PFSK-1 (cell line): Measurements from ENCODE around the gene CD44.

ENCODE experiments used
- FOXP2 ChIP-seq: optimal IDR thresholded peaks from 2 replicates; pipeline ENCODE3; 2011; ENCODE audit warnings: borderline replicate concordance, control low read depth, inconsistent platforms; ENCODE audit not compliant: insufficient read depth; ENCODE audit errors: extremely low read length, extremely low read depth
- POLR2AphosphoS5 ChIP-seq: IDR thresholded peaks from 2 replicates; pipeline ENCODE4 v1.6.1; 2012; ENCODE audit warnings: low read depth, mild to moderate bottlenecking, control low read depth, low read length, moderate library complexity
- SIN3A ChIP-seq: IDR thresholded peaks from 2 replicates; pipeline ENCODE4 v1.6.1; 2012; ENCODE audit warnings: mild to moderate bottlenecking, low read length, moderate library complexity, borderline replicate concordance; ENCODE audit not compliant: insufficient read depth
- TAF1 ChIP-seq: IDR thresholded peaks from 2 replicates; pipeline ENCODE4 v1.6.1; 2012; ENCODE audit warnings: low read length, control low read depth, borderline replicate concordance; ENCODE audit not compliant: insufficient read depth
- TF ChIP-seq, protein P1 (sequence below), 2 experiments: IDR thresholded peaks; 2 replicates each; pipeline versions ENCODE4 v1.6.1 to v1.8.0; 2011 to 2012; ENCODE audit warnings: low read depth in 2 of 2, low read length in 2 of 2, control low read depth in 1 of 2, inconsistent platforms in 1 of 2, mild to moderate bottlenecking in 1 of 2, moderate library complexity in 1 of 2; ENCODE audit not compliant: insufficient read depth in 1 of 2

Gene CD44

DNA sequence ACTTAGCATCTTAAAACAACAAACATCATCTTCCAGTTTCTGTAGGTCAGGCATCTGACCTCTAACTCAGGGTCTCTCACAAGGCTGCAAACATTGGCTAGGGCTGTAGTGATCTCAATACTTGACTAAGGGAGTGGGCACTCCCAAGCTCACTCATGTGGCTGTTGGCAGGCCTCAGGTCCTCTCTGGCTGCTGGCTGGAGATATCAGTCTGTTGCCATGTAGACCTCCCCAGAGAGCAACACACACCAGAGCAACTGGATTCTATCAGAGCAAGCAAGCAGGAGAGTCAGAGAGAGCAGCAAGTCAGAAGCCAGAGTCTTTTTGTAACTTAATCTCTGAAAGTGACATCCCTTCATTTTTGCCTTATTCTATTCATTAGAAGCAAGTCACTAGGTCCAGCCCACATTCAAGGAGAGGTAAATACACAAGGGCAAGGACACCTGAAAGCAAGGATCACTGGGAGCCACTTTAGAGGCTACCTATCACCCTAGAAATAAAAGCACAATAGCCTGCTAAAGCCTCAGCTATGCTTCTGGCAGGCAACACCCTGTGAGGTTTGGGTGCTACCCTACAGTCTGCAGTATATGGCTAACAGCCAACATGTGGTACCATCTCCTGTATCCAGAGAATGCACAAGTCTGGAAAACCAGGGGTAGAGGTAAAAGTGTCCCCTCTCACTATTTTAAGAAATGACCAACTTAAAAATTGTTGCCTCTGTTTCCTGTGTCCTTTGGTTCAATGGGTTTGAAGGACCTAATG lies 33.5 kb upstream of the CD44 start:
- TF ChIP-seq POLR2AphosphoS5 = no peak
- no peak for TF ChIP-seq FOXP2
- TF ChIP-seq, protein P1, sequence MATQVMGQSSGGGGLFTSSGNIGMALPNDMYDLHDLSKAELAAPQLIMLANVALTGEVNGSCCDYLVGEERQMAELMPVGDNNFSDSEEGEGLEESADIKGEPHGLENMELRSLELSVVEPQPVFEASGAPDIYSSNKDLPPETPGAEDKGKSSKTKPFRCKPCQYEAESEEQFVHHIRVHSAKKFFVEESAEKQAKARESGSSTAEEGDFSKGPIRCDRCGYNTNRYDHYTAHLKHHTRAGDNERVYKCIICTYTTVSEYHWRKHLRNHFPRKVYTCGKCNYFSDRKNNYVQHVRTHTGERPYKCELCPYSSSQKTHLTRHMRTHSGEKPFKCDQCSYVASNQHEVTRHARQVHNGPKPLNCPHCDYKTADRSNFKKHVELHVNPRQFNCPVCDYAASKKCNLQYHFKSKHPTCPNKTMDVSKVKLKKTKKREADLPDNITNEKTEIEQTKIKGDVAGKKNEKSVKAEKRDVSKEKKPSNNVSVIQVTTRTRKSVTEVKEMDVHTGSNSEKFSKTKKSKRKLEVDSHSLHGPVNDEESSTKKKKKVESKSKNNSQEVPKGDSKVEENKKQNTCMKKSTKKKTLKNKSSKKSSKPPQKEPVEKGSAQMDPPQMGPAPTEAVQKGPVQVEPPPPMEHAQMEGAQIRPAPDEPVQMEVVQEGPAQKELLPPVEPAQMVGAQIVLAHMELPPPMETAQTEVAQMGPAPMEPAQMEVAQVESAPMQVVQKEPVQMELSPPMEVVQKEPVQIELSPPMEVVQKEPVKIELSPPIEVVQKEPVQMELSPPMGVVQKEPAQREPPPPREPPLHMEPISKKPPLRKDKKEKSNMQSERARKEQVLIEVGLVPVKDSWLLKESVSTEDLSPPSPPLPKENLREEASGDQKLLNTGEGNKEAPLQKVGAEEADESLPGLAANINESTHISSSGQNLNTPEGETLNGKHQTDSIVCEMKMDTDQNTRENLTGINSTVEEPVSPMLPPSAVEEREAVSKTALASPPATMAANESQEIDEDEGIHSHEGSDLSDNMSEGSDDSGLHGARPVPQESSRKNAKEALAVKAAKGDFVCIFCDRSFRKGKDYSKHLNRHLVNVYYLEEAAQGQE (IDR thresholded peaks at IDR 0.05; ENCODE audit: insufficient read depth in 1 of 2, low read depth in 2 of 2, low read length in 2 of 2) = no peak
- TF ChIP-seq TAF1 = no peak
- no peak for TF ChIP-seq SIN3A

DNA sequence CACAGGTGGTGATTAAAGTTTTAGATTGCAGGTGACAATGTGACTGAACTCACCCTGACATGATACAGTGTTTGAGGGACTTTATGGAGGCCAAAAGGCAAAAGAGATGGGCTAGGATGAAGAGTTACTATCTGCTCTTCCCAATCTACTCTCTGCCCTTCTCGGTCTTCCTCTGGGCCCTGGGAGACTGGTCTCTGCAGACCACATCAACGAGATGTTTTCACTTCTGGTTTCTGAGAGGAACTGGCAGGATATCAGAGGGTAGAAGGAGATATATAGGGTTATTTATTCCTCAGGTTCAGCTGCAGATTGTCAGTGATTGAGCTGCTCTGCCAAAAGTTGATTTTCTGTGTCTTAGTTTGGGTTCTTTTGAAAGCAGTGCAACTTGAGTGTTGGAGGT lies 32.4 kb upstream of the CD44 start:
- TF ChIP-seq TAF1 = no peak
- TF ChIP-seq POLR2AphosphoS5 = no peak
- no peak for TF ChIP-seq SIN3A
- TF ChIP-seq, protein P1 (IDR thresholded peaks at IDR 0.05; ENCODE audit: insufficient read depth in 1 of 2, low read depth in 2 of 2, low read length in 2 of 2) = no peak
- no peak for TF ChIP-seq FOXP2

DNA sequence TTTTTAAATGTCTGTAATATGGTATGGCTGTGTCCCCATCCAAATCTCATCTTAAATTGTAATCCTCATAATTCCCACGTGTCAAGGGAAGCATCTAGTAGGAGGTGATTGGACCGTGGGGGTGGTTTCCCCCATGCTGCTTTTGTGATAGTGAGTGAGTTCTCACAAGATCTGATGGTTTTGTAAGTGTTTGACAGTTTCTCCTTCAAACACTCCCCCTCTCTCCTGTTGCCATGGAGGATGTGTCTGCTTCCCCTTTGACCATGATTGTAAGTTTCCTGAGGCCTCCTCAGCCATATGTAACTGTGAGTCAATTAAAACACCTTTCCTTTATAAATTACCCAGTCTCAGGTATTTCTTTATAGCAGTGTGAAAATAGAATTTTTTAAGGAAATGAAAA lies 31.1 kb upstream of the CD44 start:
- no peak for TF ChIP-seq SIN3A
- TF ChIP-seq, protein P1 (IDR thresholded peaks at IDR 0.05; ENCODE audit: insufficient read depth in 1 of 2, low read depth in 2 of 2, low read length in 2 of 2) = no peak

DNA sequence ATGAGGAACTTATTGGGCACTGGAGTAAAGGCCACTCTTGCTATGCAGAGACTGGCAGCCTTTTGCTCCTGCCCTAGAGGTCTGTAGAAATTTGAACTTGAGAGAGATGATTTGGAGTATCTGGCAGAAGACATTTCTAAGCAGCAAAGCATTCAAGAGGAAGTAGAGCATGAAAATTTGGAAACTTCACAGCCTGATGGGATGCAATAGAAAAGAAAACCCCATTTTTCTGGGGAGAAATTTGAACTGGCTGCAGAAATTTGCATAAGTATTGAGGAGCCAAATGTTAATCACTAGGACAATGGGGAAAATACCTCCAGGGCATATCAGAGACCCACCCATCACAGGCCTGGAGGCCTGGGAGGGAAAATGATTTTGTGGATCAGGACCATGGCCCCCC lies 29.9 kb upstream of the CD44 start:
- TF ChIP-seq SIN3A = no peak
- TF ChIP-seq POLR2AphosphoS5 = no peak
- no peak for TF ChIP-seq FOXP2
- TF ChIP-seq TAF1 = no peak
- TF ChIP-seq, protein P1 (IDR thresholded peaks at IDR 0.05; ENCODE audit: insufficient read depth in 1 of 2, low read depth in 2 of 2, low read length in 2 of 2) = no peak

DNA sequence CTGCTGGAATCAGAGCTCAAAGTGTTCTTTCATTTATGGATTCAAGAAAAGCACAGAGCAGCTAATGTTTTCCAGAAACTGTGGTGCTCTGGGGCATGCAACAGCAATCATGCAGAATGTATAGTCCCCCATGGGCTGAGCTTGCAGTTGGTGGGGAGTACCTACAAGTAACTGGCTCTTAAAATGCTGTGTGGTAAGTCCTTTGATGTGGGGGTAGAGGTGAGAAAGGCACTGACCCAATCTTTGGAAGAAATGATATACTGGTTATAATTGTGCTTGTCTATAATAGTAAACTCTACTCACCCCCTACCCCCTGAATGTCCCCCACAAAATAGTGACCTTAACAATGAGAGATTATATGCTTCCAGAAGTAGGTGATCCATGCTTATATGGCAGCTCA lies 29.1 kb upstream of the CD44 start:
- no peak for TF ChIP-seq POLR2AphosphoS5
